Esophagus muscularis mucosa (tissue), 3 donors: Measurements from ENCODE around the gene UGDH.

Experiments
- CTCF ChIP-seq, 3 experiments: fragments of 200-600 bp in 2 of 3; fragments of 450-650 bp in 1 of 3; sonication (generic) in 2 of 3; IDR thresholded peaks; one replicate each; pipeline ENCODE4 v1.5.1; 2017 to 2019; ENCODE audit warnings: antibody characterized with exemption in 3 of 3, mild to moderate bottlenecking in 2 of 3, moderate library complexity in 1 of 3
- POLR2A ChIP-seq: fragments of 450-650 bp; IDR thresholded peaks from one replicate; pipeline ENCODE4 v1.6.1; 2017; ENCODE audit warnings: antibody characterized with exemption, moderate library complexity, mild to moderate bottlenecking, low read depth

- TF ChIP-seq POLR2A (no peak), CTCF (IDR thresholded peaks at IDR 0.05) (no peak)
Measured at GRCh38 chr4:39568805-39569204, 41.6 kb upstream of the UGDH start.
